HepG2 (cell line): ENCODE data around the gene FMOD. TPM values are rescaled to one million over a fixed set of nuclear protein-coding genes. Genes with fewer than 3 reads are reported as not detected.

Source experiments
- BHLHE40 ChIP-seq: IDR thresholded peaks from 2 replicates; pipeline ENCODE4 v1.6.1; 2011; ENCODE audit warnings: low read length, improper control_type of control experiment
- CENPT ChIP-seq: sonication (generic); formaldehyde crosslinking; IDR thresholded peaks from 2 replicates; pipeline ENCODE4 v1.8.0; 2022; ENCODE audit warnings: low read depth, mild to moderate bottlenecking, moderate library complexity, missing genetic modification reagents
- HNF4A ChIP-seq: sonication (generic); formaldehyde crosslinking; IDR thresholded peaks from 2 replicates; pipeline ENCODE4 v1.4.0; 2020; ENCODE audit warnings: missing genetic modification reagents
- ZNF883 ChIP-seq: sonication (generic); formaldehyde crosslinking; IDR thresholded peaks from 2 replicates; pipeline ENCODE4 v1.5.1; 2020; ENCODE audit warnings: mild to moderate bottlenecking, missing genetic modification reagents; ENCODE audit errors: not compliant biosample characterization
- polyA plus RNA-seq, 8 experiments: library from polyadenylated mRNA; depleted of rRNA in 3 of 8; stranded (reverse) in 7 of 8; unstranded in 1 of 8; fragments of >200 nt; fragmentation: Illumina TruSeq in 4 of 8; extraction: Trizol in 4 of 8; gene quantifications; 2 replicates each; pipeline versions ENCODE4 v1.2.1 to v1.2.3, GENCODE V29; 2011 to 2016; ENCODE audit warnings: low read depth in 4 of 8, missing spikeins in 1 of 8, mixed read lengths in 1 of 8; ENCODE audit not compliant: insufficient read depth in 1 of 8
- small RNA-seq, 3 experiments: library from RNA; depleted of rRNA; stranded (forward); fragments of <200 nt; gene quantifications; one replicate each; pipeline ENCODE3, GENCODE V24; 2012; ENCODE audit warnings: low read depth in 2 of 3, low replicate concordance in 1 of 3; ENCODE audit not compliant: insufficient read length in 3 of 3, insufficient read depth in 2 of 3
- total RNA-seq, 5 experiments: library from RNA; depleted of rRNA; stranded (reverse); fragments of >200 nt; fragmentation: Illumina TruSeq; extraction: Trizol; gene quantifications; 2 replicates each; pipeline ENCODE4 v1.2.3, GENCODE V29; 2016; ENCODE audit warnings: low read depth in 1 of 5
- TF ChIP-seq, protein P1 (sequence below): sonication (generic); formaldehyde crosslinking; conservative IDR thresholded peaks from 2 replicates; pipeline ENCODE4 v1.4.0; 2020; ENCODE audit warnings: mild to moderate bottlenecking, missing genetic modification reagents, moderate library complexity

Gene FMOD
- total and polyA plus RNA-seq, 2 of the 13 experiments (the other 11 are each of a cell fraction or from before 2014, with no cell fraction given) = 0.08 TPM; not detected in 1

- TF ChIP-seq, protein P1, sequence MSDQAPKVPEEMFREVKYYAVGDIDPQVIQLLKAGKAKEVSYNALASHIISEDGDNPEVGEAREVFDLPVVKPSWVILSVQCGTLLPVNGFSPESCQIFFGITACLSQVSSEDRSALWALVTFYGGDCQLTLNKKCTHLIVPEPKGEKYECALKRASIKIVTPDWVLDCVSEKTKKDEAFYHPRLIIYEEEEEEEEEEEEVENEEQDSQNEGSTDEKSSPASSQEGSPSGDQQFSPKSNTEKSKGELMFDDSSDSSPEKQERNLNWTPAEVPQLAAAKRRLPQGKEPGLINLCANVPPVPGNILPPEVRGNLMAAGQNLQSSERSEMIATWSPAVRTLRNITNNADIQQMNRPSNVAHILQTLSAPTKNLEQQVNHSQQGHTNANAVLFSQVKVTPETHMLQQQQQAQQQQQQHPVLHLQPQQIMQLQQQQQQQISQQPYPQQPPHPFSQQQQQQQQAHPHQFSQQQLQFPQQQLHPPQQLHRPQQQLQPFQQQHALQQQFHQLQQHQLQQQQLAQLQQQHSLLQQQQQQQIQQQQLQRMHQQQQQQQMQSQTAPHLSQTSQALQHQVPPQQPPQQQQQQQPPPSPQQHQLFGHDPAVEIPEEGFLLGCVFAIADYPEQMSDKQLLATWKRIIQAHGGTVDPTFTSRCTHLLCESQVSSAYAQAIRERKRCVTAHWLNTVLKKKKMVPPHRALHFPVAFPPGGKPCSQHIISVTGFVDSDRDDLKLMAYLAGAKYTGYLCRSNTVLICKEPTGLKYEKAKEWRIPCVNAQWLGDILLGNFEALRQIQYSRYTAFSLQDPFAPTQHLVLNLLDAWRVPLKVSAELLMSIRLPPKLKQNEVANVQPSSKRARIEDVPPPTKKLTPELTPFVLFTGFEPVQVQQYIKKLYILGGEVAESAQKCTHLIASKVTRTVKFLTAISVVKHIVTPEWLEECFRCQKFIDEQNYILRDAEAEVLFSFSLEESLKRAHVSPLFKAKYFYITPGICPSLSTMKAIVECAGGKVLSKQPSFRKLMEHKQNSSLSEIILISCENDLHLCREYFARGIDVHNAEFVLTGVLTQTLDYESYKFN = peak; percentile 64
- TF ChIP-seq ZNF883 (CRISPR knock-in tag) (peak; percentile 15), BHLHE40 (0 out of 2 replicates have a peak, but pooled peaks have one; percentile 28), HNF4A (CRISPR knock-in tag) (peak; percentile 27), CENPT (CRISPR knock-in tag) (0 out of 2 replicates have a peak, but pooled peaks have one; percentile 46)
These were observed 59.5 kb downstream of the FMOD start (continued) for GRCh38 chr1:203291201-203292096.

Small RNA genes within 50 kb of the gene (small RNA-seq; reads per million reads assigned to genes)
- 0 reads per million in 3 experiments for gene AL359837.1
- 0 to 0.10 (median 0) reads per million in 3 experiments for gene RNU6-487P

Other genes starting within 250 kb of the FMOD start
- 0.08 and 0.11 TPM in 2 replicates for gene ADORA1, start 223.4 kb downstream of the FMOD start, total RNA-seq (2016; rRNA removed; fragmentation: Illumina TruSeq; extraction: Trizol)
- gene ADORA1, start 223.4 kb downstream of the FMOD start, polyA plus RNA-seq (2011; rRNA removed) = not detected in 2 replicates
- gene MYBPH, start 175.3 kb downstream of the FMOD start, total RNA-seq (2016; rRNA removed; fragmentation: Illumina TruSeq; extraction: Trizol) = not detected in 2 replicates
- 0.04 TPM in 1 of 2 replicates, not detected in the other for gene MYBPH, start 175.3 kb downstream of the FMOD start, polyA plus RNA-seq (2011; rRNA removed)
- 0.13 TPM in 1 of 2 replicates, not detected in the other for gene CHI3L1, start 164.4 kb downstream of the FMOD start, total RNA-seq (2016; rRNA removed; fragmentation: Illumina TruSeq; extraction: Trizol)
- gene CHI3L1, start 164.4 kb downstream of the FMOD start, polyA plus RNA-seq (2011; rRNA removed) = 0.09 and 0.17 TPM in 2 replicates
- not detected in 2 replicates for gene CHIT1, start 121.4 kb downstream of the FMOD start, total RNA-seq (2016; rRNA removed; fragmentation: Illumina TruSeq; extraction: Trizol)
- not detected in 2 replicates for gene CHIT1, start 121.4 kb downstream of the FMOD start, polyA plus RNA-seq (2011; rRNA removed)
- 18.3 and 18.7 TPM in 2 replicates for gene BTG2, start 45.6 kb downstream of the FMOD start, total RNA-seq (2016; rRNA removed; fragmentation: Illumina TruSeq; extraction: Trizol)
- 13.6 and 16.7 TPM in 2 replicates for gene BTG2, start 45.6 kb downstream of the FMOD start, polyA plus RNA-seq (2011; rRNA removed)
- gene PRELP, start 124.7 kb upstream of the FMOD start, total RNA-seq (2016; rRNA removed; fragmentation: Illumina TruSeq; extraction: Trizol) = not detected in 2 replicates
- gene PRELP, start 124.7 kb upstream of the FMOD start, polyA plus RNA-seq (2011; rRNA removed) = not detected in 2 replicates
- not detected in 2 replicates for gene OPTC, start 143.0 kb upstream of the FMOD start, total RNA-seq (2016; rRNA removed; fragmentation: Illumina TruSeq; extraction: Trizol)
- gene OPTC, start 143.0 kb upstream of the FMOD start, polyA plus RNA-seq (2011; rRNA removed) = not detected in 2 replicates